GM12892 (cell line): ENCODE results near the gene MYO3B.

ENCODE experiments used
- POLR2A ChIP-seq: IDR thresholded peaks from 2 replicates; pipeline ENCODE4 v1.6.1; 2011; ENCODE audit warnings: low read depth, low read length, control low read depth
- POLR2AphosphoS5 ChIP-seq: IDR thresholded peaks from 2 replicates; pipeline ENCODE4 v1.6.1; 2011; ENCODE audit warnings: low read depth, low read length, control low read depth
- TAF1 ChIP-seq: IDR thresholded peaks from 2 replicates; pipeline ENCODE4 v1.6.1; 2011; ENCODE audit warnings: low read depth, mild to moderate bottlenecking, control low read depth, low read length, borderline replicate concordance

GRCh38 chr2:170553748-170554147 lies 375.8 kb downstream of the MYO3B start:
- no peak for TF ChIP-seq POLR2AphosphoS5
- TF ChIP-seq POLR2A, result no peak
- no peak for TF ChIP-seq TAF1
